ENCODE results near the gene SPOCK1. TPM values are rescaled to one million over a fixed set of nuclear protein-coding genes. Genes with fewer than 3 reads are reported as not detected.

Gene SPOCK1
- total RNA-seq, 1 experiment from 2014 or later = 10.9 TPM

DNA sequence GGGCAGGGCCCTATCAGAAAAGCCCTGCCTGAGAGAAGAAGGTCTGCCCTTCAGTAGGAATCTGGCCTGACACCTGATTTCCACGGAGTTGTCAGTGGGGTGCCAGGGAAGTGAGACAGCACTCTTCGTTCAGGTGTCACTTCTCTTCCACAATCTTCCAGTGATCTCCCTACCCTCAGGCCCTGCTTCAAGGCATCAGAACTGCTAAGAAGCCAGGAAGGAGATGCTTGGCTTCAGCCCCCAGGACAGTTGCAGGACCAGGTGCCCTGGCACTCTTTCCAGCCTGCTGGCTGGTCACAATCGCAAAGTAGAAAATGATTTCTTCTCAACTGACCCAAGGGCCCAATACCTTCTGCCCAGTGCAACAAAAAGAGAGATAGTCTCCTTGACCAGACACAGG lies 50.3 kb downstream of the SPOCK1 start:
- Histone ChIP-seq H3K23ac (ENCODE audit: insufficient read length, low read depth, low read length) (no peak overlapping the region), H3K27ac (ENCODE audit: insufficient read length, low read depth, low read length) (no peak overlapping the region), H2BK12ac (ENCODE audit: insufficient read length, low read depth, low read length) (no peak overlapping the region), H2BK20ac (ENCODE audit: low read depth, low read length, poor library complexity, severe bottlenecking) (no peak overlapping the region), H3K4me1 (ENCODE audit: insufficient read depth, low read length) (no peaks in the 10 kb centered on the region; the same call in 1 of the 2 replicates), H3K18ac (ENCODE audit: insufficient read length, low read depth, low read length) (no peak overlapping the region), H3K9me3 (ENCODE audit: control insufficient read depth, low read depth, low read length) (no peaks in the 10 kb centered on the region), H4K91ac (ENCODE audit: insufficient read length, low read depth, low read length) (no peak overlapping the region), H3K23me2 (ENCODE audit: insufficient read length, low read depth, low read length, poor library complexity, severe bottlenecking) (no peaks in the 10 kb centered on the region), H3K14ac (ENCODE audit: insufficient read depth, low read length) (peak overlapping the region; percentile 67; the same call in 1 of the 2 replicates), H2AK5ac (ENCODE audit: insufficient read length, low read length) (no peak overlapping the region), H3K27me3 (ENCODE audit: insufficient read depth, low read length) (no peaks in the 10 kb centered on the region), H3K79me1 (ENCODE audit: insufficient read depth, low read depth, low read length, poor library complexity, severe bottlenecking) (no peaks in the 10 kb centered on the region), H2BK5ac (ENCODE audit: insufficient read length, low read length) (no peak overlapping the region), H3K4ac (ENCODE audit: low read depth, low read length) (no peak overlapping the region), H3T11ph (ENCODE audit: low read length) (no peak overlapping the region), H3K79me2 (ENCODE audit: insufficient read depth, low read length) (no peaks in the 10 kb centered on the region), H2BK15ac (ENCODE audit: low read depth, low read length) (no peak overlapping the region), H4K5ac (ENCODE audit: insufficient read length, low read depth, low read length) (no peak overlapping the region), H3K56ac (ENCODE audit: insufficient read length, low read depth, low read length) (no peak overlapping the region), H4K20me1 (ENCODE audit: control insufficient read depth, insufficient read depth, insufficient read length) (no peaks in the 10 kb centered on the region), H4K8ac (replicated peaks; ENCODE audit: insufficient read length, low read depth, low read length) (no peak overlapping the region), H2AFZ (ENCODE audit: low read length) (no peak overlapping the region), H2BK120ac (ENCODE audit: low read depth, low read length, poor library complexity, severe bottlenecking) (no peak overlapping the region), H3K4me2 (ENCODE audit: insufficient read depth, insufficient read length, low read length) (no peak overlapping the region), H3K9ac (ENCODE audit: extremely low read depth, insufficient read length, low read length) (no peak overlapping the region)
- Mint-ChIP-seq H3K4me3 (no peak overlapping the region), H3K36me3 (ENCODE audit: insufficient read depth in 1 of 3, low read depth in 3 of 3) (no peaks in the 10 kb centered on the region), H3K27ac (0 out of 7 replicates have a peak overlapping the region, but pooled peaks of 1 of the 3 experiments have one; percentile 65), H3K27me3 (ENCODE audit: low read depth) (peaks cover 3% of the 10 kb centered on the region), H3K4me1 (no peaks in the 10 kb centered on the region; a peak in 1 of 4 replicates), H3K9me3 (no peaks in the 10 kb centered on the region)
- DNase-seq = no peak
- TF ChIP-seq, protein P1, sequence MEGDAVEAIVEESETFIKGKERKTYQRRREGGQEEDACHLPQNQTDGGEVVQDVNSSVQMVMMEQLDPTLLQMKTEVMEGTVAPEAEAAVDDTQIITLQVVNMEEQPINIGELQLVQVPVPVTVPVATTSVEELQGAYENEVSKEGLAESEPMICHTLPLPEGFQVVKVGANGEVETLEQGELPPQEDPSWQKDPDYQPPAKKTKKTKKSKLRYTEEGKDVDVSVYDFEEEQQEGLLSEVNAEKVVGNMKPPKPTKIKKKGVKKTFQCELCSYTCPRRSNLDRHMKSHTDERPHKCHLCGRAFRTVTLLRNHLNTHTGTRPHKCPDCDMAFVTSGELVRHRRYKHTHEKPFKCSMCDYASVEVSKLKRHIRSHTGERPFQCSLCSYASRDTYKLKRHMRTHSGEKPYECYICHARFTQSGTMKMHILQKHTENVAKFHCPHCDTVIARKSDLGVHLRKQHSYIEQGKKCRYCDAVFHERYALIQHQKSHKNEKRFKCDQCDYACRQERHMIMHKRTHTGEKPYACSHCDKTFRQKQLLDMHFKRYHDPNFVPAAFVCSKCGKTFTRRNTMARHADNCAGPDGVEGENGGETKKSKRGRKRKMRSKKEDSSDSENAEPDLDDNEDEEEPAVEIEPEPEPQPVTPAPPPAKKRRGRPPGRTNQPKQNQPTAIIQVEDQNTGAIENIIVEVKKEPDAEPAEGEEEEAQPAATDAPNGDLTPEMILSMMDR (conservative IDR thresholded peaks at IDR 0.05) = no peak
- WGBS (ENCODE audit: extremely low coverage, insufficient read length, low lambda C conversion rate) = no CpG with 5 or more reads among the region's 3 CpGs

Measured in H9 (cell line).